Inferior parietal cortex (tissue), 1 donor: ENCODE results near the gene OR8A1.
A peak's percentile ranks its signal among the peaks of the same experiment; 100 is the strongest.

ENCODE experiments used
- DNase-seq: peaks from one replicate; pipeline ENCODE4 v3.0.0-alpha.2; 2016; ENCODE audit errors: extremely low spot score

The OR8A1 gene

GRCh38 chr11:124569697-124570096 is at the start of gene OR8A1:
Gene OR8A1, plus strand, starts transcription at chr11:124569997. Its CDS starts 123 bp downstream, at chr11:124570120.
- DNase-seq, result no peak

GRCh38 chr11:124520550-124520854 is 49.3 kb upstream of the OR8A1 start:
- DNase-seq, result no peak

- no peak for DNase-seq
Observed at GRCh38 chr11:124533626-124534025, 36.2 kb upstream of the OR8A1 start.

- no peak for DNase-seq
Observed at GRCh38 chr11:124534051-124534450, 35.7 kb upstream of the OR8A1 start.

- no peak for DNase-seq
Observed at GRCh38 chr11:124535552-124536232, 34.1 kb upstream of the OR8A1 start.

GRCh38 chr11:124536520-124536919 is 33.3 kb upstream of the OR8A1 start:
- DNase-seq, result peak; percentile 24

- no peak for DNase-seq
Observed at GRCh38 chr11:124538019-124538418, 31.8 kb upstream of the OR8A1 start.

GRCh38 chr11:124541204-124541603 is 28.6 kb upstream of the OR8A1 start:
- DNase-seq, result no peak

- no peak for DNase-seq
Observed at GRCh38 chr11:124543145-124543544, 26.7 kb upstream of the OR8A1 start.

GRCh38 chr11:124543554-124543953 is 26.2 kb upstream of the OR8A1 start, which contains the start of gene OR8B12:
Gene OR8B12, minus strand, starts transcription at chr11:124543654. Its CDS starts 0 bp downstream, at chr11:124543654.
- DNase-seq, result no peak

GRCh38 chr11:124551189-124551588 is 18.6 kb upstream of the OR8A1 start:
- DNase-seq, result no peak

GRCh38 chr11:124551987-124552386 is 17.8 kb upstream of the OR8A1 start:
- no peak for DNase-seq

- no peak for DNase-seq
Observed at GRCh38 chr11:124556828-124557227, 13.0 kb upstream of the OR8A1 start.

- DNase-seq, result no peak
Observed at GRCh38 chr11:124570160-124570559, 363 bp downstream of the OR8A1 start.

- no peak for DNase-seq
Observed at GRCh38 chr11:124577716-124578427, 8.1 kb downstream of the OR8A1 start.

- DNase-seq, result no peak
Observed at GRCh38 chr11:124578761-124579160, 9.0 kb downstream of the OR8A1 start.

GRCh38 chr11:124581817-124582216 is 12.0 kb downstream of the OR8A1 start:
- no peak for DNase-seq

GRCh38 chr11:124582565-124582964 is 12.8 kb downstream of the OR8A1 start:
- no peak for DNase-seq

GRCh38 chr11:124583781-124584180 is 14.0 kb downstream of the OR8A1 start:
- no peak for DNase-seq

- no peak for DNase-seq
Observed at GRCh38 chr11:124584681-124585372, 15.0 kb downstream of the OR8A1 start.

- DNase-seq, result peak; percentile 81
Observed at GRCh38 chr11:124586238-124586860, 16.6 kb downstream of the OR8A1 start.

- DNase-seq, result no peak
Observed at GRCh38 chr11:124591430-124591829, 21.6 kb downstream of the OR8A1 start.
